ENCODE data around the gene ARL3.
"Not testable (repeated sequence)": the region's sequence is repeated elsewhere in the genome, so short reads cannot be mapped to it uniquely, and the experiment has no call there.

The ARL3 gene, protein sequence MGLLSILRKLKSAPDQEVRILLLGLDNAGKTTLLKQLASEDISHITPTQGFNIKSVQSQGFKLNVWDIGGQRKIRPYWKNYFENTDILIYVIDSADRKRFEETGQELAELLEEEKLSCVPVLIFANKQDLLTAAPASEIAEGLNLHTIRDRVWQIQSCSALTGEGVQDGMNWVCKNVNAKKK

GRCh38 chr10:102713814-102714620 lies at the start of gene ARL3:
ARL3 (minus strand) TSS chr10:102714397; CDS start chr10:102714275, 122 bp downstream.
- peak; percentile 96 for DNase-seq

DNA sequence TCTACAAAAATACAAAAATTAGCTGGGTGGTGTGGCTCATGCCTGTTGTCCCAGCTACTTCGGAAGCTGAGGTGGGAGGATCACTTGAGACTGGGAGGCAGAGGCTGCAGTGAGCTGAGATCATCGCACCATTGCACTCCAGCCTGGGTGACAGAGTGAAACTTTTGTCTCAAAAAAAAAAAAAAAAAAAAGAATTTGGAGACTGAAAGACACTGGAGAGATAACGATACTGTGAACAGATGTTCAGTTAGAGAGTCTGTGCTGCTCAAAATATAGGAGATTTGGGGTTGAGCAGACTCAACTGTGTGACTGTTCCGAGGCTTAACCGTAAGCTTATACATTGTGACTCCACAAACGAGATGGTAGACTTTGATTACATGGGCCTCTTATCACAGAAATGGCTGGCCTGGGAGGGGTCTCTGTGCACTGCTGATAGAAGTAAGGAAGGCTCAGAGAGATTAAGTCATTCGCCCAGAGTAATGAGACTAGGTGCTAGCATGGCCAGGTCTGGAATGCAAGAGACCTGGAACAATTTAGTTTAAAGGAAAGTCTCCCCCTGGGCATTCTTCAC lies 48.9 kb upstream of the ARL3 start:
- DNase-seq: no peak

- DNase-seq: no peak
Observed at GRCh38 chr10:102762401-102763015, 48.3 kb upstream of the ARL3 start.

DNA sequence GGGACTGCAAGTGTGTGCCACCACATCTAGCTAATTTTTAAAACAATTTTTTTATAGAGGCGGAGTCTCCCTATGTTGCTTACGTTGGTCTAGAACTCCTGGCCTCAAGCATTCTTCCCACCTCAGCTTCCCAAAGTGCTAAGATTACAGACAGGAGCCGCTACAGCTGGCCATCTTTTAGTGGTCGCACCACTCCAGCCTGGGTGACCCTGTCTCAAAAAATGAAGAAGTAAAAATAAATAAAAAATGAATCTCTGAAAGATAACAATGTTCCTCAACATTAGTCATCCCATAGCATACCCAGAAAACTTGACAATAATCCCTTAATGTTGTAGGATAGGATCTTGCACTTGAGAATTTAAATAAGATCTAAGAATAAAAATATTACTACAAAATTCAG lies 47.8 kb upstream of the ARL3 start:
- DNase-seq: no peak

DNA sequence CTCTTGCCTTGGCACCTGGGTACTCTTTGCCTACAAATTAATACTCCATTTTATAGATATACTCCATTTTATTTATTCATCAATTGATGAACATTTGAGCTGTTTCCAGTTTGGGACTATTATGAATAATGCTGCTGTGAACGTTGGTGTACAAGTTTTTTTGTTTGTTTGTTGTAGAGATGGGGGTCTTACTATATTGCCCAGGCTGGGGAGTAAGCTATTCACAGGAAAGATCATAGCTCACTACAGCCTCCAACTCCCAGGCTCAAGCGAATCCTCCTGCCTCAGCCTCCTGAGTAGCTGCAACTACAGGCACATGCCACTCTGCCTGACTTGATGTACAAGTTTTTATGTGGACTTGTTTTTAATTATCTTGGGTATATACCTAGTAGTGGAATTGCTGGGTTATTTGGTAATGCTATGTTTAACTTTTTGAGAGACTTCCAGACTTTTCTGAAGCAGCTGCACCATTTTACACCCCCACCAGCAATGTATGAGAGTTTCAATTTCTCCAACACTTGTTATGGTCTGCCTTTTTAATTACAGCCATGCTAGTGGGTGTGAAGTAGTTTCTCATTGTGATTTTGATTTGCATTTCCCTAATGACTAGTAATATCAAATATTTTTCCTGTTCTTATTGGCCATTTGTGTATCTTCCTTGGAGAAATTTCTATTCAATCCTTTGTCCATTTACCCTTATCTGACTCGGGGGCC lies 45.5 kb upstream of the ARL3 start:
- DNase-seq: no peak

GRCh38 chr10:102758933-102759262 lies 44.7 kb upstream of the ARL3 start:
- not testable (repeated sequence) for DNase-seq

GRCh38 chr10:102758240-102758932 lies 44.2 kb upstream of the ARL3 start:
- no peak for DNase-seq

DNA sequence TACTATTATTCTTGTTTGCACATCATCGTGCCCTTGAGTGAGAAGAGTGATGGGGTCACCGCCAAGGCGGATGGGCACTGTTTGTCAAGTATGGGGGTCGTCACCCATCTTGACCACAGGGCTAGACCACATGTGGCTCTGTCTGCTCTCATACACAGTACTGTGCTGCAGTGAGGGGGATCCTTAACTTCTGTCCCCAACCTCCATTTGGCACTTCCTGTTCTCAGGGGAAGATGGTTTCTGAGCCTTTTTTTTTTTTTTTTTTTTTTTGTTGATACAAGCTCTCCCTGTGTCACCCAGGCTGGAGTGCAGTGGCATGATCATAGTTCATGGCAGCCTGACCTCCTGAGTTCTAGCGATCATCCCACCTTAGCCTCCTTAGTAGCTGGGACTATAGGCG lies 43.1 kb upstream of the ARL3 start:
- DNase-seq: no peak

DNA sequence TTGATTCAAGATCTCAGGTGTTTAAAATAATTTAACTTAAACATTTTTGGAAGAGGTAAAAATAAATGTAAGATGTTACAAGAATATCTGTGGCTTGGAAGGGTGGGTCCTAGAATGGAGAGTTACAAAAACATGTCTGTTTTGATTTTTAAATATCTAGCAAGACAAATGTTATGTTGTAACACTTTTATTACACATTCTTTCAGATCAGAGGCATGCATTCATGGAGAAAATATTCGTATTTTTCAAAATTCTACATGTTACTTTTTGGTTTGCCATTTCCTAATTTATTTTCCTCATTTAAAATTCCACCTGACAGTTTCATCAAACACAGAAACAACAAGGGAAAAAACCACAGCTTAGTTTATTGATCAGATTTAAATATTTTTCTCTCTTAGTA lies 39.5 kb upstream of the ARL3 start:
- DNase-seq: no peak

DNA sequence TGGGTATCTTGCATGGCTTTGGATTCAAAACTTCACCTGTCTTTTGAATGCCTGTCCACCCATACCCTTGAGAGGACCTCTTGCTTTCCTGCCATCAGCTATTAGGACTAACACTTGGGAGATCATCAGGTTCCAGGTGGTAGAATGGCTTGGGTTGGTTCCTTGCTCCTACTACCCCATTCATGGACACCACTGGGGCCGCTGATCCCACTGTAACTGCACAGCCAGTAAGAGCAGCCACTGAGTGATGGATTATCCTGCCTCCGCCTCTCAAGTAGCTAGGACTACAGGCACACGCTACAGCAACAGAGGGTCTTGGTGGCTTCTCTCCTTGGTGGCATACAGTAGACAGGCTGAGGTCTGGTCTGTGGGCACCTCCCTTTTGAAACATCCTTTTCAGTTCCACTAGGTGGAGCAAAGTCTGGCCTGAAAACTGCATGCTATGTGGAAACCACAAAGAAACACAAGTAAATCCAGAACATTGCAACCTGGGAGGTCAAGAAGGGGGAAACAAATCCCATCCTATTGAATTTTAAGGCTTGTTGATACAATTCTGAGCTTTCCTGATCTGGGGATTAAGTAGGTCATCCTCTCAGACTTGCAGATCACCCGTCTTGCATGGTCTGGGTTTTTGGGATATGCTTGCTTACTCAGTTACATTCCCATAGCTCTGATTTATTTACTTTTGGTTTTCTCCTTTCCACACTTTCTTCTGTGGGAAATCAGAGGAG lies 38.9 kb upstream of the ARL3 start:
- DNase-seq: peak; percentile 58

DNA sequence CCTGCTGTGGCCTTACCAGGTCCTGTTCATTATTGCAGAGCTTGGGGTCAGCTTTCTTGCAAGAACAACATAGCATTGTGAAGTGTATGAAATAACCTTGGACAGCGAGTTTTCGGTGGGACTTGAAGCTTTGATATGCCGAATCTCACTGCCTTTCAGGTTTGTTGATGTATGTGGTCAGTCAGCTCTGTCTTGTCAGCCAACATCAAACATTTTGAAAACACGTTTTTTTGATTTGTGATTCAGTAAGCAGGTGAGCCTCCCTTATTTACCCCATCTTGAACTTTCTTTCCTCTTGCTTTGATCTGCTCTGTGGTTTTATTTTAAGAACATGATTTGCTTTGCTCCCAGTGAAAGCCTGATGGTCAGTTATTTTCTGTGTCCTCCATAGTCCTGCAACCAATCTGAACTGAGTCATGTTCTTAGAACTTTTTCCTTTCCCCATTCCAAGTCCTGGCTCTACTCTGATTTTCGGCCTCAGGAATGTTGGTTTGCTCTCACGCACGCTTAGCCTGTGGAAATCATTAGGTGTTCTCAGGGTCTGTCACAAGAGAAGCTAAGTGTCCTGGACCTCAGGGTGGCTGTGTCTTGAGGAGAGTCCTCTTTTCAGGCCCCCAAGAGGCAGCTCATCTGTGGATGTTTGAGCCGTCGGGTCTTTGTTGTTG lies 38.2 kb upstream of the ARL3 start:
- peak; percentile 64 for DNase-seq

DNA sequence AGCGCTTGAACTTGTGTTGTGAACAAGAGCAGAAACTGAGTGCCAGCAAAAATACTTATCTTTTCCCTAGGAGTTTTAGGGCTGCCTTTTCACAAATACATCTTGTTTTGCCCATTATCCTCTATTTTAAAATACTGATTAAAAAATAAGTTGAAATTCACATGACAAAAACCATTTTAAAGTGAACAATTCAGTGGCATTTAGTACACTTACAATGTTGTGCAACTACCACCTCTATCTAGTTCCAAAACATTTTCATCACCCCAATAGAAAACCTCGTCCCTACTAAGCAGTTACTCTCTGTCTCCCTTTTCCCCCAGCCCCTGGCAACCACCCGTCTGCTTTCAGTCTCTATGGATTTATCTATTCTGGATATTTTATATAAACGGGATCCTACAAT lies 31.0 kb upstream of the ARL3 start:
- DNase-seq: no peak

GRCh38 chr10:102744374-102745051 lies 30.3 kb upstream of the ARL3 start:
- DNase-seq: no peak

DNA sequence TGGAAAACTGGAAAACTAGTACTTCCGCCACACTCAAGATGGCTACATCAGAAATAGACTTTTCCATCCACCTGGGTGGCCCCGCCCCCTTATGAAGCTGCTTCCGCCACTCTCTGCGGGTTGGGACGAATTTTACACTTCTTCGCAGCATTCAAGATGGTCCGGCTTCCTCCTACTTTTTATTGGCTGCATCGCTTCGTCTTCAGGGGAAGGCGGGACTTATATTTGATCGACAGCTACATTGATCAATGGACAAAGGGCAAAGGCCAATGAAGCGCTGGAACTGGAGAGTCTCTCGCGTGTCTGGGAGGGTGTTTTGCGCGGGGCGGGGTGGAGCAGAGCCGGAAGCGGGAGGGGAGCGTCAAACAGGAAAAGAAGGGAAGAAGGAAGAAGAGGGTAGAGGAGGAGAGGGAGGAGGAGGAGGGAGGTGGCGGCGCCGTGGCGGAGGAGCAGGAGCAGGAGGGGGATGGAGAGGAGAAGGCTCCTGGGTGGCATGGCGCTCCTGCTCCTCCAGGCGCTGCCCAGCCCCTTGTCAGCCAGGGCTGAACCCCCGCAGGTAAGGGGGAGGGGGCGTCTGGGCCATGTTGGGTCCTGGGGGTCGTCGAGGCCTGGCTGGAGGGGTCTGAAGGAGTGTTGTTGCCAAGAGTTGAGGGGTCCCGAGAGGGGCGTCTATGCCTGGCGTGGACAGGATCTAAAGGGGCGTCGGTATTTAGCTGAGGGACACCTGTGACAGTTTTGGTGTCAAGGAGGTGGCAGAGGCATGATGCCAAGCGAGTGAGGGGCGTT lies 29.6 kb upstream of the ARL3 start, which contains the start of gene WBP1L:
Gene WBP1L (plus strand): TSS at position 361 of the 786 bp plus-strand sequence. CDS start 106 bp downstream, at position 467.
- peak; percentile 98 for DNase-seq

DNA sequence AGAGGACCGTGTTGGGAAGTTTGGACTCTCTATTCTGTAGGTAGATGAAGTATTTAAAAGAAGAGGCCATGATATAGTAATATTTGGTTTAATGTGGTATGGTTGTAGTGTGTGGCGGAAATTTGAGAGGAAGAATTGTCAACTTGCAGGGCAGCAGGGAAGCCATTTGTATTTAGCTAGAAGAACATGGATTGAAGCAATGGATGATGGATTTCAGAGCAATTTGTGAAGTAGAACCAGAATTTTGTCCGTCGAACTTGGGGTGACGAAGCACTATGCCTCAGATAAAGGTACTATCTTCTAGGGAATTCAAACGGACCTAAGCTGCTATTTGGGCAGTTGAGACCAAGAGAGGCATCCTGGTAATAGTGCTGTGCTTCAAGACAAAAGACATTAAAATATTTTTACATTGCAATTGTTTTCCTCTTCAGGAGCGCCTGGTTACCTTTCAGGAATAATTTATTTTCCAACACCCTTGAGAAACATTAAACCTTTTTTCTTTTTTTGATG lies 28.9 kb upstream of the ARL3 start:
- no peak for DNase-seq

DNA sequence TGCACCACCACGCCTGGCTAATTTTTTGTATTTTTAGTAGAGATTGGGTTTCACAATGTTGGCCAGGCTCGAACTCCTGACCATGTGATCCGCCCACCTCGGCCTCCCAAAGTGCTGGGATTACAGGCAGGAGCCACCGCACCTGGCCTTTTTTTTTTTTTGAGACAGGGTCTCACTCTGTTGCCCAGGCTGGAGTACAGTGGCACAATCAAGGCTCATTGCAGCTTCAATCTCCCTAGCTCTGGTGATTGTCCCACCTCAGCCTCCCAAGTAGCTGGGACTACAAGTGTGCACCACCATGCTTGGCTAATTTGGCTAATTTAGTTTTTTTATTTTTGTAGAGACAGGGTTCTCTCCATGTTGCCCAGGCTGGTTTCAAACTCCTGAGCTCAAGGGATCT lies 28.1 kb upstream of the ARL3 start:
- not testable (repeated sequence) for DNase-seq

DNA sequence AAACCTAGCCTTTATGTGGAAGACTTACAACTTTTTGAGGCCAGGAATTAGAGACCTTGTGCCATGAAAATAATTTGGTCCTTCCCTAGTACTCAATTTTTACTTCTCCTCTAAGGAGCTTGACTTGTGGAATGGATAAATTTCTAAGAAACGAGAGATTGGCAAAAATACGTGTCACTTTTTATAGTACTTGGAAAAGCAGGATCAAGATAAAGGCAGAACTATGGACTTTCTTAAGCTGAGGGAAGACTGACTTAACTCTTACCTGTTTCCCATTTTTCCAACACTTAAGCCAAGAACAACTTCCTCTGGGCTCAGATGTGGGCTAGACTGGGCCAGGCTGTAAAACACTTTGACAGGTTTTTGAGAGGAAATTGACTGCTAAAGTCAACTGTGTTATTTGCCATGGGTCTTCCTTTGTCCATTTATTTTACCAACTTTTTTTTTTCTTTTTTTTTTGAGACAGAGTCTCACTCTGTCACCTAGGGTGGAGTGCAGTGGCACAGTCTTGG lies 27.6 kb upstream of the ARL3 start:
- DNase-seq: no peak

- no peak for DNase-seq
Observed at GRCh38 chr10:102740229-102740628, 26.0 kb upstream of the ARL3 start.

DNA sequence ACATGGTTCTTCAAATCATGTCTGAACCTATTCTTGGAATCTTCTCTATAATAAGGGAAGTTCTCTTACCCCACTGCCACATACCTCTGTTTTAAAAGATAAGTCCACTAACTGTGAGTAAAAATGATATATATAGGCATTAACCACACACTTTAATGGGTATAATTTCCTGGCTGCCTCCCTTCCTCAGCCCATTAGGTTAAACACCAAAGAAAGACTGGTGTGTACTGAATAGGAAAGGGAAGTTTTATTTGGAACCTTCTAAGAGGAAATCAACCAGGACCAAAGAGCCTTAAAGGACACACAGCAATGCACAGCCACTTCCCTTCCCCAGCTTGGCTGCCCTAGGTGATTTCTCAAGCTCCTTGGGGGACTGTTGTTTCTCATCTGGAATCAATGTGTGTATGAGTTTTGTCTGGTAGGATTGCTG lies 24.5 kb upstream of the ARL3 start:
- DNase-seq: no peak

All from amniotic stem cell (primary cell).